Osteocyte (in vitro differentiated cells): ENCODE measurements around the gene SLC2A2. TPM values are rescaled to one million over a fixed set of nuclear protein-coding genes. Genes with fewer than 3 reads are reported as not detected.

Source experiments
- DNase-seq: peaks from one replicate; pipeline ENCODE4 v3.0.0; 2021; ENCODE audit warnings: mixed read lengths; ENCODE audit not compliant: unreplicated experiment; ENCODE audit errors: extremely low spot score
- H3K27ac Mint-ChIP-seq: one replicate; pipeline ENCODE4 v1.8.0; 2021; ENCODE audit warnings: mild to moderate bottlenecking, mixed read lengths; ENCODE audit not compliant: unreplicated experiment
- H3K27me3 Mint-ChIP-seq: one replicate; pipeline ENCODE4 v1.8.0; 2021; ENCODE audit warnings: mixed read lengths; ENCODE audit not compliant: unreplicated experiment
- H3K36me3 Mint-ChIP-seq: one replicate; pipeline ENCODE4 v1.8.0; 2021; ENCODE audit warnings: mixed read lengths; ENCODE audit not compliant: unreplicated experiment
- H3K4me1 Mint-ChIP-seq: one replicate; pipeline ENCODE4 v1.8.0; 2021; ENCODE audit warnings: mixed read lengths; ENCODE audit not compliant: unreplicated experiment
- H3K4me3 Mint-ChIP-seq: one replicate; pipeline ENCODE4 v1.8.0; 2021; ENCODE audit warnings: mild to moderate bottlenecking, moderate library complexity, mixed read lengths; ENCODE audit not compliant: unreplicated experiment
- H3K9me3 Mint-ChIP-seq: one replicate; pipeline ENCODE4 v1.8.0; 2021; ENCODE audit warnings: mixed read lengths; ENCODE audit not compliant: unreplicated experiment
- total RNA-seq: library from RNA; stranded (reverse); gene quantifications from 2 replicates; pipeline ENCODE4 v1.2.1, GENCODE V29; 2021
- TF ChIP-seq, protein P1 (sequence below): fragments of 200-600 bp; sonication (generic); IDR thresholded peaks from 2 replicates; pipeline ENCODE4 v1.5.0; 2021; ENCODE audit warnings: antibody characterized with exemption, mild to moderate bottlenecking, moderate library complexity

SLC2A2 gene
- total RNA-seq, 1 donor from 2014 or later, result not detected

DNA sequence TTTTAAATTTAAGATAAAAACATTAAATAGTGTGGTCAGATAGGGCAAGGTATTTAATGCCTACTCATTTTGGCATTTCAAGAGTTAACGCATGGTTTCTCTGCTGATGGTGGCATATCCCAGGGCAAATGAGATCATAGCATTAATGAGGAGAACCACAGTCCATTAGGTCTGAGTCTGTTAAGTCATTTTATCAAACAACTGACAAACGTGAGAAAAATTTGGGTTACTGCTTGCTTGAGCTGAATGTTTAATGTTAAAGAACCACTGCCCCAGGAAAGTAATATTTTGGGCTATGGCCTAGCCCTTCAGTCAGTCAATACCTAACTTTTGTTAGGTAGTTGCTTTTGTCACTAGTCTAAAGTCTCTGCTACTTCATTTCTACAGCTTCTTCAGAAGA lies 37.9 kb upstream of the SLC2A2 start:
- H3K4me3 Mint-ChIP-seq, result no peak overlapping the region
- TF ChIP-seq, protein P1, sequence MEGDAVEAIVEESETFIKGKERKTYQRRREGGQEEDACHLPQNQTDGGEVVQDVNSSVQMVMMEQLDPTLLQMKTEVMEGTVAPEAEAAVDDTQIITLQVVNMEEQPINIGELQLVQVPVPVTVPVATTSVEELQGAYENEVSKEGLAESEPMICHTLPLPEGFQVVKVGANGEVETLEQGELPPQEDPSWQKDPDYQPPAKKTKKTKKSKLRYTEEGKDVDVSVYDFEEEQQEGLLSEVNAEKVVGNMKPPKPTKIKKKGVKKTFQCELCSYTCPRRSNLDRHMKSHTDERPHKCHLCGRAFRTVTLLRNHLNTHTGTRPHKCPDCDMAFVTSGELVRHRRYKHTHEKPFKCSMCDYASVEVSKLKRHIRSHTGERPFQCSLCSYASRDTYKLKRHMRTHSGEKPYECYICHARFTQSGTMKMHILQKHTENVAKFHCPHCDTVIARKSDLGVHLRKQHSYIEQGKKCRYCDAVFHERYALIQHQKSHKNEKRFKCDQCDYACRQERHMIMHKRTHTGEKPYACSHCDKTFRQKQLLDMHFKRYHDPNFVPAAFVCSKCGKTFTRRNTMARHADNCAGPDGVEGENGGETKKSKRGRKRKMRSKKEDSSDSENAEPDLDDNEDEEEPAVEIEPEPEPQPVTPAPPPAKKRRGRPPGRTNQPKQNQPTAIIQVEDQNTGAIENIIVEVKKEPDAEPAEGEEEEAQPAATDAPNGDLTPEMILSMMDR, result no peak
- DNase-seq, result no peak

DNA sequence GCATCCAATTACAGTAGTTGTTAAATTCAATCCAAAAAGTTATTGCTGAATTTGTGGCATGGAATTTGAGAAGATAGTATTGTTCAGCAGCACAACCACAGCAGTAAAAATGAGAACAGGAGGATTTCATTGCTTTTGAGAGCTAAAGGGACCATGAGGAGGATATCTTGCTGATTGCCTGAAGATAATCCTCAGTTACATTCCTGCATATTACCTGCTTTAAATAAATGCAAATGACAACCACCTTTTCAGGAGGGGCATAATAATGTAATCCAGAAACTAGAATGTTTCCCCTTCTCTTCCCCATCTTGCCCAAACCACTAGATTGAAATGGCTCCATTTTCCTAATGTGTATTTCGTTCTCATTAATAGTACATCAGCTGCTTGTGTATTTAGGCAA lies 35.2 kb upstream of the SLC2A2 start:
- Mint-ChIP-seq H3K9me3 (no peaks in the 10 kb centered on the region), H3K27ac (no peak overlapping the region), H3K36me3 (peaks cover 18% of the 10 kb centered on the region), H3K4me3 (no peak overlapping the region), H3K27me3 (no peaks in the 10 kb centered on the region), H3K4me1 (no peaks in the 10 kb centered on the region)
- no peak for DNase-seq
- TF ChIP-seq, protein P1, result no peak

More for the DNA sequence above, 37.9 kb upstream of the SLC2A2 start:
- peaks cover 19% of the 10 kb centered on the region for H3K36me3 Mint-ChIP-seq
- no peaks in the 10 kb centered on the region for H3K4me1 Mint-ChIP-seq
- H3K27me3 Mint-ChIP-seq, result no peaks in the 10 kb centered on the region
- no peaks in the 10 kb centered on the region for H3K9me3 Mint-ChIP-seq
- H3K27ac Mint-ChIP-seq, result no peak overlapping the region

DNA sequence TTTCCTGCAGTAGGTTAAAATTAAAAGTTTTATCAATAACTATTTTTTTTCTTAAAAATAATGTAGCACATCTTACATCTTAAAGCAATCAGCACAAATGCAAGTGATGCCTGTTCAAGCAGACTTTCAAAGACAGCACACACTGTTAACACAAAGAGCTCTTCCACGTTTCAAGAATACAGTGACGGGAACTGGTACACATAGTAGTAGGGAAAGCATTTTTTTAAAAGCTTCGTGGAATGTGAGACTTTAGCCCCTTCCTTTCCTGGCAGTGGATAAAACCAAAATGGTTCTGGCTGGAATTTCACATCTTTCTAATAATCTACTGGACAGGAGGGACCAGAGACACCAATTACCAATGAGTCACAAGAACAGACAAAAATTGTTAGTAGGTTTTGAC lies 33.5 kb upstream of the SLC2A2 start:
- H3K9me3 Mint-ChIP-seq, result no peaks in the 10 kb centered on the region
- H3K4me3 Mint-ChIP-seq, result no peak overlapping the region
- no peak for DNase-seq
- H3K4me1 Mint-ChIP-seq, result no peaks in the 10 kb centered on the region
- TF ChIP-seq, protein P1, result no peak
- peaks cover 8% of the 10 kb centered on the region for H3K36me3 Mint-ChIP-seq
- H3K27me3 Mint-ChIP-seq, result no peaks in the 10 kb centered on the region
- H3K27ac Mint-ChIP-seq, result no peak overlapping the region

DNA sequence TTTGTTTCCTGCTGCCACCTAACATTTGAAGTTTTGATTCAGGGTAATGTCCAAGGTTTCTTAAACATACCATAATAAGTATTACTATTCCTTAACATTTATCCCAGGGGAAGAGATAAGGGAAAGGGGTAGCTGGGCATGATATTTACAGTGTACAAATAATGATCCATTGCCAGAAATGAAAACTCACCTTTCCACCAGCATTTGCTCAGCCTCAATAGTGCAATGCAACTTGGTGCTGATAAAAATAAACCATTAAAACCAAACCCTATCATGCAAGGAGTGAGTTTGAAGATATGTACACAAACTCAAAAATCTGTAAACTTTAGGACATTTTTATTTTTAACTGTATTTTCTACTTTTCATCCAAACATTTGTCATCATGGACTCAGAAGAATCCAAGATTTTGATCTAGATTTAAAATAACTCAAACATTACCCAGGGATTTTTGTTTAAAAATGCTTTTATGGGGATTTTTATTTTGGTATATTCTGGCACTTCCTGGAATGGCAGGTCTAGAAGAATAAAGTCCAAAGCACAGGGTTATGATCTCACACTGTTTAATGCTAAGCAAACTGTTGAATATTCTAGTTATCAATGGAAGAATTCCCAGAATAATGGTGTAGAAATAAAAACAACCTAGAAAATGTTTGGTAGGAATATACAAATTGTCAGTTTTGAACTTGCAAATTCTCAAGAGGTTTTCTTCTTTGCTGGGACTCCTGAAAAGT lies 32.5 kb upstream of the SLC2A2 start:
- TF ChIP-seq, protein P1, result no peak
- Mint-ChIP-seq H3K36me3 (peaks cover 8% of the 10 kb centered on the region), H3K4me1 (peaks cover 3% of the 10 kb centered on the region), H3K27me3 (no peaks in the 10 kb centered on the region), H3K4me3 (no peak overlapping the region), H3K27ac (no peak overlapping the region), H3K9me3 (no peaks in the 10 kb centered on the region)
- DNase-seq, result no peak

DNA sequence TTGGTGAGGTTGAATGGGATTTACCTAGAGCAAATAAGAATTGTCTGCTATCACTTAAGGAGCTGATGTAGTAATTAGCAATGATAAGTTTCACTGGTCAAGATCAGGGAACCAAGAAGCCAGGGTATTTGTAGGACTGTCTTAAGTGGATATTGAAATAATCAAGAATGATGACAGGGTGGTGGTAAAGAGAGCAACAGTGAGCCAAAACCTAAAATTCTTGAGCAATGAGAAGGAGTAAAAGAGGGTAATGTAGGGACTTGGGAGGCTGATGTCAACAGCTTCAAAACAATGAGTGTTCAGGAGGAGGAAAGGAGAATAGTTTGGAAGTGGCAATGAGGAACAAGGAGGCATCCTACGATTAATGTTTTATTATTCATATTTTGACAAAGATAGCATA lies 31.5 kb upstream of the SLC2A2 start:
- no peaks in the 10 kb centered on the region for H3K27me3 Mint-ChIP-seq
- H3K27ac Mint-ChIP-seq, result no peak overlapping the region
- peaks cover 8% of the 10 kb centered on the region for H3K36me3 Mint-ChIP-seq
- TF ChIP-seq, protein P1, result no peak
- no peak overlapping the region for H3K4me3 Mint-ChIP-seq
- no peaks in the 10 kb centered on the region for H3K9me3 Mint-ChIP-seq
- H3K4me1 Mint-ChIP-seq, result peaks cover 5% of the 10 kb centered on the region
- no peak for DNase-seq
